PC-3 (cell line): ENCODE results near the gene RELL1. TPM values are rescaled to one million over a fixed set of nuclear protein-coding genes. Genes with fewer than 3 reads are reported as not detected.
A peak's percentile ranks its signal among the peaks of the same experiment; 100 is the strongest.

Experiments
- ATAC-seq: fragments of 200-7000 bp; cut with Tn5 transposase; 2 replicates; pipeline ENCODE4 v1.9.1; 2020; ENCODE audit warnings: mild to moderate bottlenecking, moderate library complexity
- BruUV-seq: library from RNA; stranded (reverse); fragments of 400-500 nt; replicated peaks from 2 replicates; lab custom pipeline; 2021; lab: Mats Ljungman, UMichigan
- CTCF ChIA-PET: fragments of 300-600 bp; sonication (Branson Sonifier 250); formaldehyde crosslinking; loops from one replicate; lab custom pipeline; 2022; ENCODE audit warnings: antibody characterized with exemption; lab: Charles Lee
- POLR2A ChIA-PET: fragments of 300-600 bp; sonication (Branson Sonifier 250); formaldehyde crosslinking; loops from one replicate; lab custom pipeline; 2022; ENCODE audit warnings: antibody characterized with exemption; ENCODE audit not compliant: unreplicated experiment; lab: Charles Lee
- DNase-seq: peaks from one replicate; pipeline ENCODE4 v3.0.0-alpha.2; 2015
- H2AFZ ChIP-seq: fragments of 300-600 bp; sonication (generic); 2 replicates; pipeline ENCODE4 v1.6.0; 2016; ENCODE audit warnings: antibody characterized with exemption, low read length
- H3F3A ChIP-seq: fragments of 300-600 bp; sonication (generic); one replicate; pipeline ENCODE4 v1.6.0; 2017; ENCODE audit warnings: antibody characterized with exemption, low read length, control low read depth, mild to moderate bottlenecking; ENCODE audit not compliant: unreplicated experiment
- H3K27ac ChIP-seq: fragments of 300-600 bp; sonication (generic); 2 replicates; pipeline ENCODE4 v1.5.1; 2016; ENCODE audit warnings: mild to moderate bottlenecking, low read length
- H3K27me3 ChIP-seq: fragments of 300-600 bp; sonication (generic); 2 replicates; pipeline ENCODE4 v1.6.1; 2016; ENCODE audit warnings: low read length, mixed read lengths
- H3K36me3 ChIP-seq: fragments of 300-600 bp; sonication (generic); 2 replicates; pipeline ENCODE4 v1.6.1; 2016; ENCODE audit warnings: low read depth, mixed run types, low read length, mixed read lengths
- H3K4me1 ChIP-seq: fragments of 300-600 bp; sonication (generic); 2 replicates; pipeline ENCODE4 v1.5.1; 2016; ENCODE audit warnings: low read length; ENCODE audit not compliant: insufficient read depth
- H3K4me2 ChIP-seq: fragments of 300-600 bp; sonication (generic); 2 replicates; pipeline ENCODE4 v1.6.0; 2016; ENCODE audit warnings: low read length
- H3K4me3 ChIP-seq: fragments of 300-600 bp; sonication (generic); 2 replicates; pipeline ENCODE4 v1.5.1; 2016; ENCODE audit warnings: mild to moderate bottlenecking, low read length, mixed read lengths
- H3K79me2 ChIP-seq: fragments of 300-600 bp; sonication (generic); 2 replicates; pipeline ENCODE4 v1.6.1; 2017; ENCODE audit warnings: low read length, mixed read lengths
- H3K9ac ChIP-seq: fragments of 300-600 bp; sonication (generic); 2 replicates; pipeline ENCODE4 v1.6.0; 2016; ENCODE audit warnings: mild to moderate bottlenecking, low read length
- H3K9me2 ChIP-seq: fragments of 300-600 bp; sonication (generic); replicated peaks from 2 replicates; pipeline ENCODE4 v1.6.1; 2016; ENCODE audit warnings: mixed run types, low read length, mixed read lengths
- H3K9me3 ChIP-seq: fragments of 300-600 bp; sonication (generic); 2 replicates; pipeline ENCODE4 v1.6.1; 2016; ENCODE audit warnings: low read length, mixed read lengths
- H4K20me1 ChIP-seq: fragments of 300-600 bp; sonication (generic); 2 replicates; pipeline ENCODE4 v1.6.1; 2016; ENCODE audit warnings: low read length, mixed read lengths
- EZH2 ChIP-seq: fragments of 300-600 bp; sonication (generic); IDR thresholded peaks from one replicate; pipeline ENCODE4 v1.6.1; 2017; ENCODE audit warnings: antibody characterized with exemption, mild to moderate bottlenecking, low read length; ENCODE audit not compliant: unreplicated experiment
- intact Hi-C: fragments of 100-400 bp; cut with micrococcal nuclease; formaldehyde crosslinking; loops from 2 replicates; pipeline ENCODE4 v1.9.0; 2023
- total RNA-seq: library from RNA; depleted of rRNA; stranded (reverse); fragments of >200 nt; gene quantifications from 2 replicates; pipeline ENCODE4 v1.2.3, GENCODE V29; 2014
- TF ChIP-seq, protein P1 (sequence below): fragments of 300-600 bp; sonication (generic); conservative IDR thresholded peaks from 2 replicates; pipeline ENCODE4 v1.5.1; 2017; ENCODE audit warnings: antibody characterized with exemption, low read depth, mild to moderate bottlenecking, low read length

RELL1 gene
- total RNA-seq, 1 experiment from 2014 or later = 14.6 TPM

DNA sequence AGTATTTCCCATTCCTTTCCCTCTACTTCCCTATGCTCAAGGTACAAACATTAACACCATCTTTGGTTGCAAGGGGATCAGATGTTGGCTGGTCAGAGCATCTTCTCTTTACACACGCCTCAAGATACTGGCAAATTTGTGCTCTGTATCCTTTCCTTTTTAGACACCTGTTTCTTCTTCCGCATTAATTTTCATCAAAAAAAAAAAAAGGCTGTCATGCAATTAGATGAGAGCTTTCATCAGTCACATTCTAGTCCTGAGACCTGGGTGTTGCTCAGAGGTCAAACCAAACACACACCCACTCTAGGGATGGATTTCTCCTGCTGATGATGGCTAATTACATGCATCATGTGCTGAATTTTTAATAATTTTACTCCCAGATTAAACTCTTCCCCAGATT lies 2.0 kb downstream of the RELL1 start:
- ChIA-PET CTCF (no interaction called here), POLR2A (no interaction called here)
- no peaks in the 10 kb centered on the region for H3K27me3 ChIP-seq
- H3K79me2 ChIP-seq = no peaks in the 10 kb centered on the region
- no peak overlapping the region for H3K27ac ChIP-seq
- ATAC-seq (no peak), DNase-seq (no peak)
- H3K4me3 ChIP-seq = no peak overlapping the region
- intact Hi-C loops = no loop called here
- H3K4me1 ChIP-seq = peaks cover 10% of the 10 kb centered on the region
- H3K36me3 ChIP-seq = no peaks in the 10 kb centered on the region
- H3K4me2 ChIP-seq = no peak overlapping the region
- H3K9ac ChIP-seq = no peak overlapping the region
- H3F3A ChIP-seq = no peaks in the 10 kb centered on the region
- H3K9me2 ChIP-seq = no peaks in the 10 kb centered on the region
- no peaks in the 10 kb centered on the region for H4K20me1 ChIP-seq
- no TSS peak for BruUV-seq
- H2AFZ ChIP-seq = no peak overlapping the region
- TF ChIP-seq, protein P1, sequence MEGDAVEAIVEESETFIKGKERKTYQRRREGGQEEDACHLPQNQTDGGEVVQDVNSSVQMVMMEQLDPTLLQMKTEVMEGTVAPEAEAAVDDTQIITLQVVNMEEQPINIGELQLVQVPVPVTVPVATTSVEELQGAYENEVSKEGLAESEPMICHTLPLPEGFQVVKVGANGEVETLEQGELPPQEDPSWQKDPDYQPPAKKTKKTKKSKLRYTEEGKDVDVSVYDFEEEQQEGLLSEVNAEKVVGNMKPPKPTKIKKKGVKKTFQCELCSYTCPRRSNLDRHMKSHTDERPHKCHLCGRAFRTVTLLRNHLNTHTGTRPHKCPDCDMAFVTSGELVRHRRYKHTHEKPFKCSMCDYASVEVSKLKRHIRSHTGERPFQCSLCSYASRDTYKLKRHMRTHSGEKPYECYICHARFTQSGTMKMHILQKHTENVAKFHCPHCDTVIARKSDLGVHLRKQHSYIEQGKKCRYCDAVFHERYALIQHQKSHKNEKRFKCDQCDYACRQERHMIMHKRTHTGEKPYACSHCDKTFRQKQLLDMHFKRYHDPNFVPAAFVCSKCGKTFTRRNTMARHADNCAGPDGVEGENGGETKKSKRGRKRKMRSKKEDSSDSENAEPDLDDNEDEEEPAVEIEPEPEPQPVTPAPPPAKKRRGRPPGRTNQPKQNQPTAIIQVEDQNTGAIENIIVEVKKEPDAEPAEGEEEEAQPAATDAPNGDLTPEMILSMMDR = no peak
- no peaks in the 10 kb centered on the region for H3K9me3 ChIP-seq

DNA sequence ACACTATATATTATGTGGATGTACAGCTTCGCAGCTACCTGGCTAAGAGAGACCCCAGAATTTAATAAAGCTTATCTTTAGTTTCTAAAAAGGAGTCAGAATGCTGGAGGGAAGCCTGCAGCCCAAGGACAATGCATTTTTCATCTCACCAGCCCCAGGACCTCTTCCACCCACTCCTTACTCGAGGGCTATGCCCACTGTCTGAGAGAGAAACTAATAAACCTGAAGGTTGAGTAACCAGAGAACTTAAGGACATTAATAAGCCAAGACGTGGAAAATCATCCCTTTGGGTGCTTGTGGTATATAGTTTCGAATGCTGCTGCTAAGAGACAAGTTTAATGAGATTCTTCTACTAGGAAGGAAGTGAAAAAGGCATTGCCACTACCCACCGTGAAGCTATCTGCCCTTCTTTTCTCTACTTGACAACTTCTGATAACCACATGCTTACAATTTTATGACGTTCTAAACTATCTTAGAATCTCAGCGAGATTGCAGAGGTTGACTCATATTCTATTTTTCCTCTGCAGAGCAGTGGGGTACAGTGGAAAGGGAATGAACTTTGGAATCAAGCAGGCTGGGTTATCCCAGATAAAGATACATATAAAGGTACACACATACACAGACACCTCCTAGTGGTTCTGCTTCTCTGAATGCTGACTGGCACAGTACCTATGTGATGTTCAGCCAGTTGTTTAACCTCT lies 3.3 kb downstream of the RELL1 start:
- POLR2A ChIA-PET = no interaction called here
- BruUV-seq = no TSS peak
- Histone ChIP-seq H3K36me3 (no peaks in the 10 kb centered on the region), H3K9ac (no peak overlapping the region), H2AFZ (no peak overlapping the region), H3K4me2 (no peak overlapping the region), H3F3A (no peaks in the 10 kb centered on the region), H3K9me3 (no peaks in the 10 kb centered on the region), H3K27me3 (no peaks in the 10 kb centered on the region), H3K79me2 (no peaks in the 10 kb centered on the region), H4K20me1 (no peaks in the 10 kb centered on the region), H3K9me2 (no peaks in the 10 kb centered on the region), H3K27ac (no peak overlapping the region), H3K4me3 (no peak overlapping the region), H3K4me1 (peaks cover 10% of the 10 kb centered on the region)
- intact Hi-C loops = loop anchor here (2.0 kb wide), 1 partner anchor 80 kb away; no protein-coding TSS in a partner anchor
- TF ChIP-seq EZH2 = no peak
- TF ChIP-seq, protein P1 = 0 out of 2 replicates have a peak, but pooled peaks have one; percentile 17
- no peak for ATAC-seq
- DNase-seq = no peak
- CTCF ChIA-PET = interaction anchor here (0.6 kb wide), 1 partner anchor 37 kb away, joined by 3 read pairs; no protein-coding TSS in a partner anchor

DNA sequence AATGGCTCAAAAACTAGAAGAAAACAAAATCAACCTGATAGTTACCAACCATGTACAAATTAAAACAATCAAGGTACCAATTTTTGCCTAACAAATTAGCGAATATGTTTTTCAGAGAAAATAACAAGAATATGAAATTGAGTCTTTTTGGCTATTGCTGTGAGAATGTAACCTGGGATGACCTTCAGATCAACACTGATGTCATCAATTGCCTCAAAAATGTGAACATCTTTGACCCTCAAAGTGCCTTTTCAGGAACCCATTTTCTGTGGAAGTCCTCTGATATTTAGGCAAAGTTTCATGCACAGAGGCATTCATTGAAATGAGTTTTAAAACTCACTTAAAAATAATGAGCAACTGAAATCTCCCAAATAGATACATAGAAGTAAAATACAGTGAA lies 6.1 kb downstream of the RELL1 start:
- H3K4me3 ChIP-seq = no peak overlapping the region
- H3K9me3 ChIP-seq = no peaks in the 10 kb centered on the region
- H3K4me1 ChIP-seq = peaks cover 1% of the 10 kb centered on the region
- intact Hi-C loops = no loop called here
- H3F3A ChIP-seq = no peaks in the 10 kb centered on the region
- H3K4me2 ChIP-seq = no peak overlapping the region
- no peak overlapping the region for H2AFZ ChIP-seq
- H3K79me2 ChIP-seq = no peaks in the 10 kb centered on the region
- H3K9me2 ChIP-seq = no peaks in the 10 kb centered on the region
- H3K9ac ChIP-seq = no peak overlapping the region
- no peaks in the 10 kb centered on the region for H4K20me1 ChIP-seq
- DNase-seq (no peak), ATAC-seq (no peak)
- H3K27ac ChIP-seq = no peak overlapping the region
- TF ChIP-seq, protein P1 = no peak
- H3K27me3 ChIP-seq = no peaks in the 10 kb centered on the region
- ChIA-PET CTCF (no interaction called here), POLR2A (no interaction called here)
- BruUV-seq = no TSS peak
- H3K36me3 ChIP-seq = no peaks in the 10 kb centered on the region
